BLaER1 treated with 17β-estradiol and CSF1 and Interleukin-3, amounts not matched to agents 10 nM and 100 nM (cell line): ENCODE measurements around the gene MED12.
A peak's percentile ranks its signal among the peaks of the same experiment; 100 is the strongest.

ENCODE experiments used
- H3K27ac ChIP-seq, 11 experiments: shearing (Covaris generic); formaldehyde crosslinking; 2 replicates each; pipeline ENCODE4 v1.8.1; 2022
- H3K27me3 ChIP-seq, 11 experiments: shearing (Covaris generic); formaldehyde crosslinking; 2 replicates each; pipeline ENCODE4 v1.8.1; 2022
- H3K36me3 ChIP-seq, 11 experiments: shearing (Covaris generic); formaldehyde crosslinking; 2 replicates each; pipeline ENCODE4 v1.8.1; 2022
- H3K4me1 ChIP-seq, 10 experiments: shearing (Covaris generic); formaldehyde crosslinking; 2 replicates each; pipeline ENCODE4 v1.8.1; 2022
- H3K4me2 ChIP-seq, 11 experiments: shearing (Covaris generic); formaldehyde crosslinking; 2 replicates each; pipeline ENCODE4 v1.8.1; 2022
- H3K4me3 ChIP-seq, 10 experiments: shearing (Covaris generic); formaldehyde crosslinking; 2 replicates each; pipeline ENCODE4 v1.8.1; 2022
- H3K9ac ChIP-seq, 11 experiments: shearing (Covaris generic); formaldehyde crosslinking; 2 replicates each; pipeline ENCODE4 v1.8.1; 2022
- H3K9me3 ChIP-seq, 11 experiments: shearing (Covaris generic); formaldehyde crosslinking; replicated peaks in 1 of 11; 2 replicates each; pipeline ENCODE4 v1.8.1; 2022
- H4K20me1 ChIP-seq, 11 experiments: shearing (Covaris generic); formaldehyde crosslinking; 2 replicates each; pipeline ENCODE4 v1.8.1; 2022
- Cebpa-rat ChIP-seq, 11 experiments: shearing (Covaris generic); IDR thresholded peaks; 2 replicates each; pipeline ENCODE4 v1.8.1; 2022

Gene MED12

DNA sequence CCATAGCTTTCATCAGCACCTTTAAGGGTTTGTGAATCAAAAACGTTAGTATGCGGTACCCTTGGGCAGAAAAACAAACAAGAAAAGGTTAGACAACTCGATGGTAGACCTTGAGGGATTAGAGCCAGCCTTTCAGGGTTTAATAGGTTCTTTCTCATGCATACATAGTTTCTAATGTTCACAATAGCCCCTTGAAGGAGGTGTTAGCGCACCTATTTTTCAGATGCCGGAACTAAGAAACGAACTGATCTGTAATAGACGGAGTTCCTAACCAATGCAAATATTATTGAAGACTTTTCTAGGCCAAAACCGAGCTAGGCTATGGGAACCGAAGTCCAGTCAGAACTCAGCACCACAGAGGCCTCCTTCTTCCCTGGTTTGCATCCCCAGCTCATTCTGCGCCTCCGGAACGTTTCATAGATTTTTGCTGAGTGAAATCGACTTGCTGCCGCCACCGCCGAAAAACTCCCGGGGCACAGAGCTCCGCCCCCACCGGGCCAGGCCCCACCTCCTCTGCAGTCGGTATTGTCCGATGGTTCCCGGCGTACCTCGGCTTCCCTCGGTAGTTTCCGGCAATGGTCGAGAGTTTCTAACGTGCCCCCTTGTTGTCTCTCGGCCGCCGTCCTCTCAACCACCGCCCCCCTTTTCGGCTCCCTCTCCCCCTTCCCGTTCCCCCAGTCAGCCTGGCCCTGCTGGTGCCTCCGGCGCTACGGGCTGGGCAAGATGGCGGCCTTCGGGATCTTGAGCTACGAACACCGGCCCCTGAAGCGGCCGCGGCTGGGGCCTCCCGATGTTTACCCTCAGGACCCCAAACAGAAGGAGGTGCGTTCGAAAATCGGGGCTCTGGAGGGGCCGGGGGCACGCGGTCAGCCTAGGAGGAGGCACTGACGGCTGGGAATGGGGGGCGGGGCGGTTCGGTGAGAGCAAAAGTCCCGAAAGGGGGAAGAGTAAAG, at the start of gene MED12:
Gene MED12, plus strand, starts transcription at position 565 of the 953 bp plus-strand sequence. Its CDS starts 159 bp downstream, at position 724.
- H3K9ac ChIP-seq: peak within 1 kb of the TSS; percentile 84 to 92 (median 88)
- TF ChIP-seq Cebpa-rat (IDR thresholded peaks at IDR 0.05): no peak
- H3K27me3 ChIP-seq: peaks cover 42 to 78% (median 62%) of the 10 kb centered on the region in 11 experiments
- H3K27ac ChIP-seq: peak within 1 kb of the TSS; percentile 80 to 92 (median 86)
- H4K20me1 ChIP-seq: peaks cover 0 to 9% (median 0%) of the 10 kb centered on the region in 11 experiments; a peak in 4 of 22 replicates
- H3K4me1 ChIP-seq: peaks cover 11 to 29% (median 19%) of the 10 kb centered on the region in 10 experiments; a peak in 19 of 20 replicates
- no peaks in the 10 kb centered on the region; a peak in 2 of 22 replicates for H3K9me3 ChIP-seq
- H3K4me3 ChIP-seq: peak within 1 kb of the TSS; percentile 58 to 77 (median 68)
- H3K36me3 ChIP-seq: peaks cover 22 to 40% (median 30%) of the 10 kb centered on the region in 11 experiments
- peak within 1 kb of the TSS; percentile 70 to 86 (median 81) for H3K4me2 ChIP-seq

DNA sequence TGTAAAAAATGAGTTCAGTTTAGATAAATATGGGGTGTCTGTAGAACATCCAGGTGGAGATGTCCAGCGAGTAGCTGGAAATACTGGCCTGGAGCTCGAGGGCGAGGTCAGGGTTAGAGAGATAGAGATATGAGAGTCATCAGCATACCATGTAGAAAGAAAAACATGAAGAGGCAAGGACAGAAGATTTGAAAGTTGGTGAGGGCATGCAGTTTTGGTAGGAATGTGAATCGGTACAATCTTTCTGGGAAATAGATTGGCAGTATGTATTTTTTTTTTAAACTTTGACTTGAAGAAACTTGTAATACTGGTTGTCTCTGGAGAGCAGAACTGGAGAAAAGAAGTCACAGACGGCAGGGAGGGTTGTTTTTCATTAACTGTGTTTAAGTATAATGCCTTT, 47.9 kb upstream of the MED12 start:
- H3K4me1 ChIP-seq: peaks cover 0 to 12% (median 10%) of the 10 kb centered on the region in 10 experiments; a peak in 9 of 20 replicates
- H3K9me3 ChIP-seq: no peaks in the 10 kb centered on the region
- no peak for TF ChIP-seq Cebpa-rat (IDR thresholded peaks at IDR 0.05)
- peaks cover 44 to 73% (median 60%) of the 10 kb centered on the region in 11 experiments for H3K27me3 ChIP-seq
- H3K4me2 ChIP-seq: no peak overlapping the region
- peaks cover 0 to 8% (median 0%) of the 10 kb centered on the region in 11 experiments; a peak in 3 of 22 replicates for H4K20me1 ChIP-seq
- no peak overlapping the region for H3K4me3 ChIP-seq
- no peak overlapping the region for H3K9ac ChIP-seq
- no peak overlapping the region for H3K27ac ChIP-seq
- peaks cover 0 to 7% (median 0%) of the 10 kb centered on the region in 11 experiments; a peak in 2 of 22 replicates for H3K36me3 ChIP-seq

DNA sequence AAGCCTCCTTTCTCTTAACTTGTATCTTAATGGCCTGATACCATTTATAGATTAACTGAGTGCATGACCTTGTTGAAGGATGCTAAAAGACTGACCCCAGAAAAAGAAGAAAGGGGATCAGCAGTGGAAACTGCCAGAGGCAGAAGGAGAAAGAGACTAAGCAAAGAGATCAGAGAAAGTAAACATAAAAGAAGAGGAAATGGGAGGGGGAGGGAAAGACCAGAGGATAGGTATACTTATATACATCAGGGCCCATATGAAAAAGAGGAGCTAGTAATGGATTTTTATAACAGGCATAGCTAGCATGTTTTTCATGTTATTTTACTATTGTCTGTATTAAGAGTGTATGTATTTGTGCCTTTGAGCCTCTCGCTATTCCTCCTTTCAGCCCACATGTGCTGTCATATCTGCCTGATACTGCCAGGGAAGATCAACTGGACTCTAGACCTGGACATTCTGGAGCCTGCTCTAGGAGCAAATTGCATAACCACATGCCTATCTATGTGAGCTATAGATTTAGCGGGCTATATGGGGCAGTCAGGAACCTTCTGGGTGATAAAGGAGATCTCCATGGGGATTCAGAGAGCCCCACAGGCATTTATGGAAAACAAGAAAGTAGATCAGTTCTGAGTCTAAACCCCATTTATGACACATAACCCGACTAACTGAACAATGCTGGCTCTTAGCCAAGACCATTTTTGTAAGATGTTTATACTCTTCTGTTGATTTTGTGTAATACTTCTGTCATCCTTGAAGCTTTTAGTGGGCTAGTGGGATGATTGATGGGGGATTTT, 36.9 kb upstream of the MED12 start:
- no peak for TF ChIP-seq Cebpa-rat (IDR thresholded peaks at IDR 0.05)
- no peaks in the 10 kb centered on the region for H4K20me1 ChIP-seq
- H3K4me1 ChIP-seq: no peaks in the 10 kb centered on the region
- no peaks in the 10 kb centered on the region for H3K9me3 ChIP-seq
- H3K27me3 ChIP-seq: peaks cover 43 to 95% (median 89%) of the 10 kb centered on the region in 11 experiments
- H3K27ac ChIP-seq: no peak overlapping the region
- no peaks in the 10 kb centered on the region for H3K36me3 ChIP-seq
- no peak overlapping the region for H3K9ac ChIP-seq
- H3K4me2 ChIP-seq: no peak overlapping the region
- no peak overlapping the region for H3K4me3 ChIP-seq

DNA sequence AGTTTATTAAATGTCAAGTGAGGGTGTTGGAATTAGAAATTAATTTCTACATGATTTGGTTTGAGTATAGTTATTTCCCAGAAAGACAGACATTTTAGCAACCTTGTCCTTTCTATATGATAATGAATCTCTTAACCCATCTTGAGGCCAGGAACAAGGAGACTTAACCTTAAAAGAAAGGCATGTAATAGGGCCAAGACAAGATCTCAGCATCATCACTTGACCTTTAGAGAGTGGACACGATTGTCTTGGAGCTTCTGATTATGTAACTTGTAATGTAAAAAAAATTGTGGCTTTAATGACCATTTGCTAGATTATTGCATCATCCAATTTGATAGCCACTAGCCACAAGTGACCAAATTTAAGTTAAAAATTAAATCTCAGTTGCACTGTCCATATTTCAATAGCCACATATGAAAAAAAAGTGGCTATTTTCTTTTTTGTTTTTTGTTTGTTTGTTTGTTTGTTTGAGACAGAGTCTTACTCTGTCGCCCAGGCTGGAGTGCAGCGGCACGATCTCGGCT, 36.2 kb upstream of the MED12 start:
- Histone ChIP-seq H3K36me3 (no peaks in the 10 kb centered on the region), H3K4me1 (no peaks in the 10 kb centered on the region), H4K20me1 (no peaks in the 10 kb centered on the region), H3K27ac (no peak overlapping the region), H3K4me3 (no peak overlapping the region), H3K27me3 (peaks cover 41 to 95% (median 87%) of the 10 kb centered on the region in 11 experiments), H3K9ac (no peak overlapping the region), H3K9me3 (no peaks in the 10 kb centered on the region), H3K4me2 (no peak overlapping the region)
- TF ChIP-seq Cebpa-rat (IDR thresholded peaks at IDR 0.05): 0 out of 22 replicates have a peak, but pooled peaks of 1 of the 11 experiments have one; percentile 10

DNA sequence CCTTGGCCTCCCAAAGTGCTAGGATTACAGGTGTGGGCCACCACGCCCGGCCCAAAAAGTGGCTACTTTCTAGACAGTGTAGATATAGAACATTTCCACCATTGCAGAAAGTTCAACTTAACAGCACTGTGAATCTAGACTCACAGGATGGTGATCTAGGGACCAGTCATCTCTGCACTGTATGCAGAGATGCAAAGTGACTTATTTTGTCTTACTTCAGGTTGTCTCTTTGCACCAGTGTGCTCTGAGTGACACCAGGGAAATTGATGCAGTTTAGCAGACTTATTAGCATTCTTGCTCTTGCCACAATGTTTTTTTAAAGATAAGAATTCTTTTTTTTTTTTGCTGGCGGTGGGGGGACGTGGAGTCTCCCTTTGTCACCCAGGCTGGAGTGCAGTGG, 35.6 kb upstream of the MED12 start:
- TF ChIP-seq Cebpa-rat (IDR thresholded peaks at IDR 0.05): no peak
- Histone ChIP-seq H3K4me1 (no peaks in the 10 kb centered on the region), H3K9me3 (no peaks in the 10 kb centered on the region), H3K4me2 (no peak overlapping the region), H3K9ac (no peak overlapping the region), H3K4me3 (no peak overlapping the region), H3K36me3 (no peaks in the 10 kb centered on the region), H3K27me3 (peaks cover 41 to 92% (median 81%) of the 10 kb centered on the region in 11 experiments), H4K20me1 (no peaks in the 10 kb centered on the region), H3K27ac (no peak overlapping the region)

DNA sequence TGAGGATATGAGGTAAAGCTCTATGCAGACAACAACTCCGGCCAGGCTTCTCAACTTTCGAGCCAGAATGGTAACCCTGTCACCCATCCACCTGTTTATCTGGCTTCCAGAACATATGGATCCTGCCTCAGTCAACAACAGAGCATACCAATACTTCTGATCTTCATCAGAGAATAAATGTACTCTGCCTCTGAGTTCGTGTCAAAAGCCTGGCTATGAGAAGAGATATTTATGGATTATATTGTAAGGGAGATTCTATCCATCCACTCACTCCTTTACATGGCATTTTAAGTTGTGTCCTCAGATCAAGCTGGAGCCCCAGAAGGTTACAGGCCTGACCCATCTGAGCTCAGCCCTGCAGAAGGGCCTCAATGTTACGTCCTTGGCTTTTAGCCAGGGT, 32.5 kb upstream of the MED12 start:
- H3K4me2 ChIP-seq: no peak overlapping the region
- H3K9ac ChIP-seq: no peak overlapping the region
- no peak for TF ChIP-seq Cebpa-rat (IDR thresholded peaks at IDR 0.05)
- H4K20me1 ChIP-seq: no peaks in the 10 kb centered on the region
- no peak overlapping the region for H3K4me3 ChIP-seq
- peaks cover 33 to 81% (median 67%) of the 10 kb centered on the region in 11 experiments for H3K27me3 ChIP-seq
- H3K27ac ChIP-seq: no peak overlapping the region
- H3K36me3 ChIP-seq: no peaks in the 10 kb centered on the region
- H3K4me1 ChIP-seq: no peaks in the 10 kb centered on the region
- H3K9me3 ChIP-seq: no peaks in the 10 kb centered on the region

DNA sequence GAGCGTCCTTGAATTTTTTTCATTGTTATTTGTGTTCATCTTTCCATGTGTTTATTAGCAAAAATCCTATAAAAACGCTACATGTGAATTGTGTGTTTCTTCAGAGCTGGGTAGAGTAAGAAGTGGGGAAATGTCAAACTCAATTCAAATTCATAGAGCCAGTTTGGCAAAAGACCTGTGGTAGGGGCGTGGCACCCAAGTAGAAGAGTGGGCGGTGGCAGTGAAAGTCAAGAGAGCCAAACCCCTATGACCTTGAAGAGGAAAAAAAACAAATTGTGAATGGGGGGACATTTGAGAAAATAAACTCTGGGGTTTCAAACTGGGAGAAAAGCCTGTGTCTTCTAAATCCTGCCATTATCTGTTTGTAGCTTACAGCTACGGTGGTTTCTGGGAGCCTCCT, 27.1 kb upstream of the MED12 start:
- Histone ChIP-seq H4K20me1 (peaks cover 0 to under 1% (median 0%) of the 10 kb centered on the region in 11 experiments; a peak in 1 of 22 replicates), H3K9ac (no peak overlapping the region), H3K36me3 (no peaks in the 10 kb centered on the region), H3K4me3 (no peak overlapping the region), H3K9me3 (no peaks in the 10 kb centered on the region), H3K4me1 (peaks cover 0 to 18% (median 10%) of the 10 kb centered on the region in 10 experiments; a peak in 15 of 20 replicates), H3K27me3 (peaks cover 44 to 80% (median 67%) of the 10 kb centered on the region in 11 experiments), H3K4me2 (peak overlapping the region in 4 of 11 experiments; percentile 5 to 39 (median 38); a peak in 7 of 22 replicates), H3K27ac (no peak overlapping the region)
- TF ChIP-seq Cebpa-rat (IDR thresholded peaks at IDR 0.05): no peak

DNA sequence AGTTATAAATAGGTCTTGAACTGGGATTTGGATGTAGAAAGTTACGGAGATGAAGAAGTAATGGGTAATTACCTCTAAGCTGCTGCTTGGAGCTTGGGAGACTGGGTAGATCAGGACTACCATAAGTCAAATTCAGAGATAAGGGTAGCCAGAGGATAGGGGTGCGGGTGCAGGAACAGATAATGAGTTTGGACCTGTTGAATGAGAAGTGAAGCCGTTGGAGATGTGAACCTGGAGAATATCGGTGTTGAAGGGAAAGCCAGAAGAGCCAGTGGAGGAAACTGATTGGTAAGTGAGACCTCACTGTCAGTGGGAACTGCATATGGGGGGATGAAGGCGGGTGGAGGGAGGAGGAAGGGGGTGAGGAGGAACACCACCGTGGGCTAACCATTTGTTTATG, 23.4 kb upstream of the MED12 start:
- Histone ChIP-seq H3K4me2 (peak overlapping the region; percentile 58 to 82 (median 72)), H3K9ac (peak overlapping the region; percentile 48 to 80 (median 74); a peak in 20 of 22 replicates), H3K27me3 (peaks cover 78 to 98% (median 88%) of the 10 kb centered on the region in 11 experiments), H3K9me3 (no peaks in the 10 kb centered on the region), H3K4me1 (peaks cover 16 to 44% (median 26%) of the 10 kb centered on the region in 10 experiments), H4K20me1 (peaks cover 0 to 16% (median 0%) of the 10 kb centered on the region in 11 experiments; a peak in 6 of 22 replicates), H3K4me3 (peak overlapping the region; percentile 49 to 75 (median 62)), H3K36me3 (no peaks in the 10 kb centered on the region), H3K27ac (peak overlapping the region in 10 of 11 experiments; percentile 36 to 71 (median 63); a peak in 15 of 22 replicates)
- TF ChIP-seq Cebpa-rat (IDR thresholded peaks at IDR 0.05): no peak
